WTC11 (cell line): Measurements from ENCODE around the gene ZFP62. TPM values are rescaled to one million over a fixed set of nuclear protein-coding genes. Genes with fewer than 3 reads are reported as not detected.

Experiments used
- ATAC-seq: fragments of 200-7000 bp; cut with Tn5 transposase; 2 replicates; pipeline ENCODE4 v1.10.0; 2021; ENCODE audit warnings: mild to moderate bottlenecking, moderate library complexity
- CTCF ChIA-PET: fragments of 300-600 bp; sonication (Branson Sonifier 250); formaldehyde crosslinking; loops from one replicate; lab custom pipeline; 2021; ENCODE audit warnings: antibody characterized with exemption; lab: Charles Lee
- POLR2A ChIA-PET: fragments of 350-600 bp; sonication (Branson Sonifier 250); formaldehyde crosslinking; loops from one replicate; lab custom pipeline; 2021; ENCODE audit warnings: antibody characterized with exemption; lab: Charles Lee
- DNase-seq: peaks from one replicate; pipeline ENCODE4 v3.0.0; 2021; ENCODE audit warnings: low spot score
- H3K27ac Mint-ChIP-seq: 2 replicates; pipeline ENCODE4 v1.8.0; 2021; ENCODE audit warnings: mixed read lengths
- H3K27me3 Mint-ChIP-seq: 2 replicates; pipeline ENCODE4 v1.8.0; 2021; ENCODE audit warnings: low read depth, mild to moderate bottlenecking, moderate library complexity, mixed read lengths
- H3K36me3 Mint-ChIP-seq: 2 replicates; pipeline ENCODE4 v1.8.0; 2021; ENCODE audit warnings: mixed read lengths
- H3K4me1 Mint-ChIP-seq: 2 replicates; pipeline ENCODE4 v1.8.0; 2022; ENCODE audit warnings: mixed read lengths
- H3K4me3 Mint-ChIP-seq: 2 replicates; pipeline ENCODE4 v1.8.0; 2021; ENCODE audit warnings: mild to moderate bottlenecking, moderate library complexity, mixed read lengths
- H3K9me3 Mint-ChIP-seq: 2 replicates; pipeline ENCODE4 v1.8.0; 2021; ENCODE audit warnings: mixed read lengths
- ATF1 ChIP-seq: sonication (generic); formaldehyde crosslinking; IDR thresholded peaks from 2 replicates; pipeline ENCODE4 v1.8.1; 2023; ENCODE audit warnings: mild to moderate bottlenecking, moderate library complexity, missing genetic modification reagents
- CREB1 ChIP-seq: sonication (generic); formaldehyde crosslinking; IDR thresholded peaks from 2 replicates; pipeline ENCODE4 v1.8.0; 2023; ENCODE audit warnings: mild to moderate bottlenecking, missing genetic modification reagents
- GTF2I ChIP-seq: fragments of 250-450 bp; sonication (Bioruptor Pico); conservative IDR thresholded peaks from 2 replicates; pipeline ENCODE4 v1.4.0; 2021; ENCODE audit warnings: mild to moderate bottlenecking
- IRF2 ChIP-seq: sonication (generic); formaldehyde crosslinking; IDR thresholded peaks from 2 replicates; pipeline ENCODE4 v1.8.0; 2022; ENCODE audit warnings: low read depth, missing genetic modification reagents, borderline replicate concordance
- JAZF1 ChIP-seq: fragments of 250-450 bp; sonication (Bioruptor Pico); IDR thresholded peaks from 2 replicates; pipeline ENCODE4 v1.9.0; 2021; ENCODE audit warnings: moderate library complexity, mild to moderate bottlenecking, inconsistent platforms
- JUN ChIP-seq: sonication (generic); formaldehyde crosslinking; IDR thresholded peaks from 2 replicates; pipeline ENCODE4 v1.8.0; 2023; ENCODE audit warnings: mild to moderate bottlenecking, missing genetic modification reagents
- MXD4 ChIP-seq: fragments of 250-450 bp; sonication (Bioruptor Pico); IDR thresholded peaks from 2 replicates; pipeline ENCODE4 v1.8.0; 2021; ENCODE audit warnings: mild to moderate bottlenecking, moderate library complexity, borderline replicate concordance
- NR2C2 ChIP-seq: sonication (generic); formaldehyde crosslinking; IDR thresholded peaks from 2 replicates; pipeline ENCODE4 v1.8.0; 2022; ENCODE audit warnings: mild to moderate bottlenecking, missing genetic modification reagents
- RELA ChIP-seq: sonication (generic); formaldehyde crosslinking; IDR thresholded peaks from 2 replicates; pipeline ENCODE4 v1.8.1; 2022; ENCODE audit warnings: missing genetic modification reagents, mild to moderate bottlenecking, borderline replicate concordance
- RORB ChIP-seq: fragments of 250-450 bp; sonication (Bioruptor Pico); IDR thresholded peaks from 2 replicates; pipeline ENCODE4 v1.9.0; 2021; ENCODE audit warnings: mild to moderate bottlenecking
- TCF7 ChIP-seq: sonication (generic); formaldehyde crosslinking; IDR thresholded peaks from 2 replicates; pipeline ENCODE4 v1.8.0; 2022; ENCODE audit warnings: mild to moderate bottlenecking, low read depth, missing genetic modification reagents, moderate library complexity
- ZNF121 ChIP-seq: sonication (generic); formaldehyde crosslinking; IDR thresholded peaks from 2 replicates; pipeline ENCODE4 v1.8.0; 2023; ENCODE audit warnings: missing genetic modification reagents
- ZNF219 ChIP-seq: sonication (generic); formaldehyde crosslinking; IDR thresholded peaks from 2 replicates; pipeline ENCODE4 v1.8.0; 2023; ENCODE audit warnings: missing genetic modification reagents, mild to moderate bottlenecking, borderline replicate concordance
- total RNA-seq: library from RNA; stranded (reverse); gene quantifications from 3 replicates; pipeline ENCODE4 v1.2.3, GENCODE V29; 2021
- TF ChIP-seq, protein P1 (sequence below): fragments of 250-450 bp; sonication (Bioruptor Pico); conservative IDR thresholded peaks from 2 replicates; pipeline ENCODE4 v1.9.0; 2021; ENCODE audit warnings: mild to moderate bottlenecking
- TF ChIP-seq, protein P2 (sequence below): fragments of 250-450 bp; sonication (Bioruptor Pico); IDR thresholded peaks from 2 replicates; pipeline ENCODE4 v2.1.2; 2022; ENCODE audit warnings: mild to moderate bottlenecking, moderate library complexity
- TF ChIP-seq, protein P3 (sequence below): sonication (generic); formaldehyde crosslinking; IDR thresholded peaks from 2 replicates; pipeline ENCODE4 v1.8.1; 2023; ENCODE audit warnings: mild to moderate bottlenecking, missing genetic modification reagents, borderline replicate concordance
- TF ChIP-seq, protein P4 (sequence below): fragments of 250-450 bp; sonication (Bioruptor Pico); IDR thresholded peaks from 2 replicates; pipeline ENCODE4 v1.9.0; 2021; ENCODE audit warnings: mild to moderate bottlenecking
- TF ChIP-seq, protein P5 (sequence below): fragments of 250-450 bp; sonication (Bioruptor Pico); IDR thresholded peaks from 2 replicates; pipeline ENCODE4 v1.9.0; 2021; ENCODE audit warnings: moderate library complexity, mild to moderate bottlenecking, inconsistent platforms, borderline replicate concordance
- TF ChIP-seq, protein P6 (sequence below): sonication (generic); formaldehyde crosslinking; IDR thresholded peaks from 2 replicates; pipeline ENCODE4 v1.8.0; 2022; ENCODE audit warnings: mild to moderate bottlenecking, missing genetic modification reagents
- TF ChIP-seq, protein P7 (sequence below): sonication (generic); formaldehyde crosslinking; conservative IDR thresholded peaks from 2 replicates; pipeline ENCODE4 v1.8.1; 2023; ENCODE audit warnings: mild to moderate bottlenecking, low read depth, missing genetic modification reagents, moderate library complexity
- TF ChIP-seq, protein P8 (sequence below): sonication (generic); formaldehyde crosslinking; IDR thresholded peaks from 2 replicates; pipeline ENCODE4 v1.8.0; 2022; ENCODE audit warnings: mild to moderate bottlenecking, missing genetic modification reagents

The ZFP62 gene
- total RNA-seq, 1 experiment from 2014 or later, result 41.2 TPM

DNA sequence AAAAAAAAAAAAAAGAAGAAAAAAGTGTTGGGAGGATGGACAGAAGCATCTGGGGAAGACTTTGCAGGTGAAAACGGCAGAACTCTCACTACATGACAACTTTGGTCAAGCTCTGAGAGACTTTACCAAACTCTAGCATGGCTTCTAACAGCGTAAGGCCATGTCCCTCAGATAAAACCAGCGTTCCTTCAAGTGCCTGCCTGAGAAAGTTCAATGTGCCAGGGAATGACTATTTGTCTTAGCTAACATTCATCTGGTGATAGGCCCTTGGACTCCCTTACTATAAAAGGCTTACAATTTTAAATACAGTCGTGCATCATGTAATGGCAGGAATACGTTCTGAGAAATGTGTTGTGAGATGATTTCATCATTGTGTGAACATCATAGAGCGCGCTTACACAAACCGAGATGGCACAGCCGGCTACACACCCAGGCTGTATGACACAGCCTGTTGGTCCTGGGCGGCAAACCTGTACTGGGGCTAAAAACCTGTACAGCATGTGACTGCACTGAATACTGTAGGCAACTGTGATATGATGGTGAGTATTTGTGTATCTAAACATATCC lies 14.9 kb upstream of the ZFP62 start (continued):
- TF ChIP-seq, protein P1, sequence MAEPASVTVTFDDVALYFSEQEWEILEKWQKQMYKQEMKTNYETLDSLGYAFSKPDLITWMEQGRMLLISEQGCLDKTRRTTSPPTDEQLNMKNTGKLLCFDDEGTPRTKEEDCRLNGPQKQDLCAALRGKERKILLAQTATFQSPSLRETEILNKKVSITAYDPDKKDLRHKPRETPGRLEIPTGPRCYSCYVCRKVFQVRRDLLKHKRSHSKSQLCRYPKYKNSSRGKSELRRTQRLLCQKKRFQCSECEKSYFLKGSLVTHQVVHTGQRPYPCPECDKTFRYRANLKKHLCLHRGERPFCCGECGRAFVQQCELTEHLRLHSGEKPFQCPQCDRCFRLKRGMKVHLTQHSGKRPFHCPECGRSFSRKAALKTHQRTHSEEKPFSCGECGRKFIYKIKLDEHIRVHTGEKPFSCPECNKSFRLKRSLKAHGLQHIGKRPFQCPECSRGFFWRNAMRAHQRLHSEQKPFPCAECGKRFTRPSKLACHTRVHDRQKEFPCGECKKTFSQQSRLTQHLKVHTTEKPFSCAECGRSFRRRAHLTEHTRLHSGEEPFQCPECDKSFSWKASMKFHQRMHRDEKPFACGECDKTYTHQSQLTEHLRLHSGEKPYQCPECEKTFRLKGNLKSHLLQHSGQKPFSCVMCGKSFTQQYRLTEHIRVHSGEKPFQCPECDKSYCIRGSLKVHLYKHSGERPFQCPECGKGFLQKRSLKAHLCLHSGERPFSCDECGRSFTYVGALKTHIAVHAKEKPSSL (CRISPR knock-in tag), result no peak
- TF ChIP-seq ZNF121 (CRISPR knock-in tag) (no peak), ATF1 (no peak)
- TF ChIP-seq, all 79 proteins: peak for 0

DNA sequence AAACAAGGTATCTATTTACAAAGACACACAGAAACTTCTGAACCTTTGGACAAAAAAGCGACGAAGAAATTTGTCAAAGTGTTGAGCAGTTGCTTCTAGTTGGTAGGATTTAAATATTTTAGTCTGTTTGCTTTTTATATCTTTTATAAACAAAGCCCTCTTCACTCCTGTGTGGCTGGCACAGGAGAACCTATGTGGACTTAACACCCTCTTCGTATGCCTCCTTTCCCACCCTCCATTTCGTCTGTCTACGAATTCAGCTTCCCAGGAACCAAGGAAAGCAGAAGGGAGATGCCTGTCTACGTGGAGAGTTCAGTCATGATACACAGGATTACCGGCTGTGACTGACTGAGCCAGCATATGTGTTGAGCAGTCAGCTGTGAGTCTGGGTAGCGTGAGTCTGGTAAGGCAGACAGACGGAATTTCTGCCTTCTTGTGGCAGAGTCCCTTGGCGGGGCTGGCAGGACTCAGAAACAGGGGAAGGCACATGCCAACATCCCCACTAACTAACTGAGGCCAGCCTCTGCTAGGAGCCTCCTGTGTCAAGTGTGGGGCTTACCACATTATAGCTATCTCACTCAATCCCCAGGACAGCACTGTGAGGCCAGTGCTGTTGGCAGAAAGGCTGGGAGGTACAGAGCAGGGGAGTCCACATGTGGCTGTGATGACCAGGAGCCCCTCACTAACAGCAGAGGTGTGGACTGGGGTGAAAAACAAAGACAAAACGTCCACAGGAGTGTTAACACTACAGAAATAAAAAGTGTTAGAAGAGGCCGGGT lies 13.9 kb upstream of the ZFP62 start:
- ChIA-PET POLR2A (interaction anchor here (0.7 kb wide), 1 partner anchor 8 kb away, joined by 3 read pairs; no protein-coding TSS in a partner anchor), CTCF (no interaction called here)
- no peaks in the 10 kb centered on the region for H3K36me3 Mint-ChIP-seq
- DNase-seq (no peak), ATAC-seq (no peak)
- H3K9me3 Mint-ChIP-seq, result no peaks in the 10 kb centered on the region
- H3K4me1 Mint-ChIP-seq, result peaks cover 12% of the 10 kb centered on the region
- H3K4me3 Mint-ChIP-seq, result no peak overlapping the region
- H3K27ac Mint-ChIP-seq, result no peak overlapping the region
- H3K27me3 Mint-ChIP-seq, result peaks cover 4% of the 10 kb centered on the region; the same call in 1 of the 2 replicates
- TF ChIP-seq JUN (CRISPR knock-in tag) (no peak), GTF2I (CRISPR knock-in tag) (no peak), RORB (no peak), RELA (no peak), MXD4 (CRISPR knock-in tag) (no peak), CREB1 (no peak), IRF2 (CRISPR knock-in tag) (no peak), JAZF1 (CRISPR knock-in tag) (no peak), TCF7 (CRISPR knock-in tag) (no peak), NR2C2 (CRISPR knock-in tag) (no peak), ZNF219 (no peak)
- TF ChIP-seq, protein P2, sequence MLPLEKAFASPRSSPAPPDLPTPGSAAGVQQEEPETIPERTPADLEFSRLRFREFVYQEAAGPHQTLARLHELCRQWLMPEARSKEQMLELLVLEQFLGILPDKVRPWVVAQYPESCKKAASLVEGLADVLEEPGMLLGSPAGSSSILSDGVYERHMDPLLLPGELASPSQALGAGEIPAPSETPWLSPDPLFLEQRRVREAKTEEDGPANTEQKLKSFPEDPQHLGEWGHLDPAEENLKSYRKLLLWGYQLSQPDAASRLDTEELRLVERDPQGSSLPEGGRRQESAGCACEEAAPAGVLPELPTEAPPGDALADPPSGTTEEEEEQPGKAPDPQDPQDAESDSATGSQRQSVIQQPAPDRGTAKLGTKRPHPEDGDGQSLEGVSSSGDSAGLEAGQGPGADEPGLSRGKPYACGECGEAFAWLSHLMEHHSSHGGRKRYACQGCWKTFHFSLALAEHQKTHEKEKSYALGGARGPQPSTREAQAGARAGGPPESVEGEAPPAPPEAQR, result no peak
- TF ChIP-seq, protein P3, sequence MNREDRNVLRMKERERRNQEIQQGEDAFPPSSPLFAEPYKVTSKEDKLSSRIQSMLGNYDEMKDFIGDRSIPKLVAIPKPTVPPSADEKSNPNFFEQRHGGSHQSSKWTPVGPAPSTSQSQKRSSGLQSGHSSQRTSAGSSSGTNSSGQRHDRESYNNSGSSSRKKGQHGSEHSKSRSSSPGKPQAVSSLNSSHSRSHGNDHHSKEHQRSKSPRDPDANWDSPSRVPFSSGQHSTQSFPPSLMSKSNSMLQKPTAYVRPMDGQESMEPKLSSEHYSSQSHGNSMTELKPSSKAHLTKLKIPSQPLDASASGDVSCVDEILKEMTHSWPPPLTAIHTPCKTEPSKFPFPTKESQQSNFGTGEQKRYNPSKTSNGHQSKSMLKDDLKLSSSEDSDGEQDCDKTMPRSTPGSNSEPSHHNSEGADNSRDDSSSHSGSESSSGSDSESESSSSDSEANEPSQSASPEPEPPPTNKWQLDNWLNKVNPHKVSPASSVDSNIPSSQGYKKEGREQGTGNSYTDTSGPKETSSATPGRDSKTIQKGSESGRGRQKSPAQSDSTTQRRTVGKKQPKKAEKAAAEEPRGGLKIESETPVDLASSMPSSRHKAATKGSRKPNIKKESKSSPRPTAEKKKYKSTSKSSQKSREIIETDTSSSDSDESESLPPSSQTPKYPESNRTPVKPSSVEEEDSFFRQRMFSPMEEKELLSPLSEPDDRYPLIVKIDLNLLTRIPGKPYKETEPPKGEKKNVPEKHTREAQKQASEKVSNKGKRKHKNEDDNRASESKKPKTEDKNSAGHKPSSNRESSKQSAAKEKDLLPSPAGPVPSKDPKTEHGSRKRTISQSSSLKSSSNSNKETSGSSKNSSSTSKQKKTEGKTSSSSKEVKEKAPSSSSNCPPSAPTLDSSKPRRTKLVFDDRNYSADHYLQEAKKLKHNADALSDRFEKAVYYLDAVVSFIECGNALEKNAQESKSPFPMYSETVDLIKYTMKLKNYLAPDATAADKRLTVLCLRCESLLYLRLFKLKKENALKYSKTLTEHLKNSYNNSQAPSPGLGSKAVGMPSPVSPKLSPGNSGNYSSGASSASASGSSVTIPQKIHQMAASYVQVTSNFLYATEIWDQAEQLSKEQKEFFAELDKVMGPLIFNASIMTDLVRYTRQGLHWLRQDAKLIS (CRISPR knock-in tag), result no peak
- TF ChIP-seq, protein P4, sequence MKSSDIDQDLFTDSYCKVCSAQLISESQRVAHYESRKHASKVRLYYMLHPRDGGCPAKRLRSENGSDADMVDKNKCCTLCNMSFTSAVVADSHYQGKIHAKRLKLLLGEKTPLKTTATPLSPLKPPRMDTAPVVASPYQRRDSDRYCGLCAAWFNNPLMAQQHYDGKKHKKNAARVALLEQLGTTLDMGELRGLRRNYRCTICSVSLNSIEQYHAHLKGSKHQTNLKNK (CRISPR knock-in tag), result no peak
- TF ChIP-seq, protein P5, sequence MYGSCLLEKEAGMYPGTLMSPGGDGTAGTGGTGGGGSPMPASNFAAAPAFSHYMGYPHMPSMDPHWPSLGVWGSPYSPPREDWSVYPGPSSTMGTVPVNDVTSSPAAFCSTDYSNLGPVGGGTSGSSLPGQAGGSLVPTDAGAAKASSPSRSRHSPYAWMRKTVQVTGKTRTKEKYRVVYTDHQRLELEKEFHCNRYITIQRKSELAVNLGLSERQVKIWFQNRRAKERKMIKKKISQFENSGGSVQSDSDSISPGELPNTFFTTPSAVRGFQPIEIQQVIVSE (CRISPR knock-in tag), result no peak
- TF ChIP-seq, protein P6, sequence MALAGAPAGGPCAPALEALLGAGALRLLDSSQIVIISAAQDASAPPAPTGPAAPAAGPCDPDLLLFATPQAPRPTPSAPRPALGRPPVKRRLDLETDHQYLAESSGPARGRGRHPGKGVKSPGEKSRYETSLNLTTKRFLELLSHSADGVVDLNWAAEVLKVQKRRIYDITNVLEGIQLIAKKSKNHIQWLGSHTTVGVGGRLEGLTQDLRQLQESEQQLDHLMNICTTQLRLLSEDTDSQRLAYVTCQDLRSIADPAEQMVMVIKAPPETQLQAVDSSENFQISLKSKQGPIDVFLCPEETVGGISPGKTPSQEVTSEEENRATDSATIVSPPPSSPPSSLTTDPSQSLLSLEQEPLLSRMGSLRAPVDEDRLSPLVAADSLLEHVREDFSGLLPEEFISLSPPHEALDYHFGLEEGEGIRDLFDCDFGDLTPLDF, result no peak
- TF ChIP-seq, protein P7, sequence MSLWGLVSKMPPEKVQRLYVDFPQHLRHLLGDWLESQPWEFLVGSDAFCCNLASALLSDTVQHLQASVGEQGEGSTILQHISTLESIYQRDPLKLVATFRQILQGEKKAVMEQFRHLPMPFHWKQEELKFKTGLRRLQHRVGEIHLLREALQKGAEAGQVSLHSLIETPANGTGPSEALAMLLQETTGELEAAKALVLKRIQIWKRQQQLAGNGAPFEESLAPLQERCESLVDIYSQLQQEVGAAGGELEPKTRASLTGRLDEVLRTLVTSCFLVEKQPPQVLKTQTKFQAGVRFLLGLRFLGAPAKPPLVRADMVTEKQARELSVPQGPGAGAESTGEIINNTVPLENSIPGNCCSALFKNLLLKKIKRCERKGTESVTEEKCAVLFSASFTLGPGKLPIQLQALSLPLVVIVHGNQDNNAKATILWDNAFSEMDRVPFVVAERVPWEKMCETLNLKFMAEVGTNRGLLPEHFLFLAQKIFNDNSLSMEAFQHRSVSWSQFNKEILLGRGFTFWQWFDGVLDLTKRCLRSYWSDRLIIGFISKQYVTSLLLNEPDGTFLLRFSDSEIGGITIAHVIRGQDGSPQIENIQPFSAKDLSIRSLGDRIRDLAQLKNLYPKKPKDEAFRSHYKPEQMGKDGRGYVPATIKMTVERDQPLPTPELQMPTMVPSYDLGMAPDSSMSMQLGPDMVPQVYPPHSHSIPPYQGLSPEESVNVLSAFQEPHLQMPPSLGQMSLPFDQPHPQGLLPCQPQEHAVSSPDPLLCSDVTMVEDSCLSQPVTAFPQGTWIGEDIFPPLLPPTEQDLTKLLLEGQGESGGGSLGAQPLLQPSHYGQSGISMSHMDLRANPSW, result no peak
- TF ChIP-seq, protein P8, sequence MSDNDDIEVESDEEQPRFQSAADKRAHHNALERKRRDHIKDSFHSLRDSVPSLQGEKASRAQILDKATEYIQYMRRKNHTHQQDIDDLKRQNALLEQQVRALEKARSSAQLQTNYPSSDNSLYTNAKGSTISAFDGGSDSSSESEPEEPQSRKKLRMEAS (CRISPR knock-in tag), result no peak
